ENCODE data around the gene MUTYH.

- TF ChIP-seq POLR2A (IDR thresholded peaks at IDR 0.05) (peak; percentile 55 to 59), CTCF (IDR thresholded peaks at IDR 0.05) (peak; percentile 25 to 91 (median 81))
Measured at GRCh38 chr1:45303520-45304310, 36.5 kb downstream of the MUTYH start.

Measured in gastroesophageal sphincter (tissue), 3 donors.